Ishikawa (cell line): ENCODE data around the gene USP38.

Experiments used
- CEBPB ChIP-seq: IDR thresholded peaks from 2 replicates; pipeline ENCODE4 v1.6.1; 2012
- CREB1 ChIP-seq: IDR thresholded peaks from 2 replicates; pipeline ENCODE4 v1.6.1; 2012; ENCODE audit warnings: low read depth
- EGR1 ChIP-seq: IDR thresholded peaks from 2 replicates; pipeline ENCODE4 v1.6.1; 2012
- EP300 ChIP-seq: IDR thresholded peaks from 2 replicates; pipeline ENCODE4 v1.6.1; 2012; ENCODE audit warnings: borderline replicate concordance
- FOXM1 ChIP-seq: IDR thresholded peaks from 2 replicates; pipeline ENCODE4 v1.6.1; 2012; ENCODE audit warnings: low read depth, borderline replicate concordance
- NFIC ChIP-seq: IDR thresholded peaks from 2 replicates; pipeline ENCODE4 v1.6.1; 2012
- RAD21 ChIP-seq: IDR thresholded peaks from 2 replicates; pipeline ENCODE4 v1.6.1; 2012; ENCODE audit warnings: low read depth
- TAF1 ChIP-seq: IDR thresholded peaks from 2 replicates; pipeline ENCODE4 v1.6.1; 2012; ENCODE audit warnings: low read depth, mild to moderate bottlenecking
- TCF12 ChIP-seq: IDR thresholded peaks from 2 replicates; pipeline ENCODE4 v1.6.1; 2012; ENCODE audit warnings: low read depth
- TEAD4 ChIP-seq: IDR thresholded peaks from 2 replicates; pipeline ENCODE4 v1.6.1; 2012
- USF1 ChIP-seq: IDR thresholded peaks from 2 replicates; pipeline ENCODE4 v1.6.1; 2012
- YY1 ChIP-seq: IDR thresholded peaks from 2 replicates; pipeline ENCODE4 v1.6.1; 2012; ENCODE audit warnings: low read depth
- ZBTB7A ChIP-seq: IDR thresholded peaks from 2 replicates; pipeline ENCODE4 v1.6.1; 2012; ENCODE audit warnings: low read depth
- TF ChIP-seq, protein P1 (sequence below): IDR thresholded peaks from 2 replicates; pipeline ENCODE4 v1.6.1; 2012; ENCODE audit warnings: low read depth, mild to moderate bottlenecking
- TF ChIP-seq, protein P2 (sequence below): IDR thresholded peaks from 2 replicates; pipeline ENCODE4 v1.6.1; 2012

Gene USP38

DNA sequence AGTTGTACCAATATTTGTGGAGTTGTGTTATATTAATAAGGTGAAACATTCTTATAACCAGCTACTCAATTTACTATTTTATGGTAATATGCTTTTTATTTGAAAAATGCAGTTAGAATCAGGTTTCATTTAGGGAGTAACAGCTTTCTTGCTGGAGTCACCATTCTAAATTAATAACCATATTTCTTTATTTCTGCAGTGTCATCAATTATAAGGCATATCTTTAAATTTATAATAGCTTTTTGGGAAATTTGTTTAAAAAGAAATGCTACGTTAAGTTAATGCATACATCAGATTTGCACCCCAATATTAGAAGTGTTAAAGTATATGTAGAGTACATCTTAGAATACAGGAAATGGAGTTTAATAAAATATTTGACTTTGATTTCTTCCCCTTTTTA is 18.9 kb downstream of the USP38 start:
- no peak for TF ChIP-seq YY1
- no peak for TF ChIP-seq RAD21
- no peak for TF ChIP-seq TAF1
- TF ChIP-seq NFIC = no peak
- TF ChIP-seq CREB1 = no peak
- TF ChIP-seq CEBPB = no peak
- TF ChIP-seq, protein P1, sequence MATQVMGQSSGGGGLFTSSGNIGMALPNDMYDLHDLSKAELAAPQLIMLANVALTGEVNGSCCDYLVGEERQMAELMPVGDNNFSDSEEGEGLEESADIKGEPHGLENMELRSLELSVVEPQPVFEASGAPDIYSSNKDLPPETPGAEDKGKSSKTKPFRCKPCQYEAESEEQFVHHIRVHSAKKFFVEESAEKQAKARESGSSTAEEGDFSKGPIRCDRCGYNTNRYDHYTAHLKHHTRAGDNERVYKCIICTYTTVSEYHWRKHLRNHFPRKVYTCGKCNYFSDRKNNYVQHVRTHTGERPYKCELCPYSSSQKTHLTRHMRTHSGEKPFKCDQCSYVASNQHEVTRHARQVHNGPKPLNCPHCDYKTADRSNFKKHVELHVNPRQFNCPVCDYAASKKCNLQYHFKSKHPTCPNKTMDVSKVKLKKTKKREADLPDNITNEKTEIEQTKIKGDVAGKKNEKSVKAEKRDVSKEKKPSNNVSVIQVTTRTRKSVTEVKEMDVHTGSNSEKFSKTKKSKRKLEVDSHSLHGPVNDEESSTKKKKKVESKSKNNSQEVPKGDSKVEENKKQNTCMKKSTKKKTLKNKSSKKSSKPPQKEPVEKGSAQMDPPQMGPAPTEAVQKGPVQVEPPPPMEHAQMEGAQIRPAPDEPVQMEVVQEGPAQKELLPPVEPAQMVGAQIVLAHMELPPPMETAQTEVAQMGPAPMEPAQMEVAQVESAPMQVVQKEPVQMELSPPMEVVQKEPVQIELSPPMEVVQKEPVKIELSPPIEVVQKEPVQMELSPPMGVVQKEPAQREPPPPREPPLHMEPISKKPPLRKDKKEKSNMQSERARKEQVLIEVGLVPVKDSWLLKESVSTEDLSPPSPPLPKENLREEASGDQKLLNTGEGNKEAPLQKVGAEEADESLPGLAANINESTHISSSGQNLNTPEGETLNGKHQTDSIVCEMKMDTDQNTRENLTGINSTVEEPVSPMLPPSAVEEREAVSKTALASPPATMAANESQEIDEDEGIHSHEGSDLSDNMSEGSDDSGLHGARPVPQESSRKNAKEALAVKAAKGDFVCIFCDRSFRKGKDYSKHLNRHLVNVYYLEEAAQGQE = no peak
- no peak for TF ChIP-seq EP300
- TF ChIP-seq USF1 = no peak
- no peak for TF ChIP-seq EGR1
- TF ChIP-seq FOXM1 = no peak
- TF ChIP-seq, protein P2, sequence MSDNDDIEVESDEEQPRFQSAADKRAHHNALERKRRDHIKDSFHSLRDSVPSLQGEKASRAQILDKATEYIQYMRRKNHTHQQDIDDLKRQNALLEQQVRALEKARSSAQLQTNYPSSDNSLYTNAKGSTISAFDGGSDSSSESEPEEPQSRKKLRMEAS = no peak
- TF ChIP-seq TEAD4 = no peak
- TF ChIP-seq ZBTB7A = no peak
- no peak for TF ChIP-seq TCF12

- TF ChIP-seq TEAD4 (no peak), EP300 (no peak)
These were observed 22.8 kb downstream of the USP38 start for GRCh38 chr4:143207555-143207954.

DNA sequence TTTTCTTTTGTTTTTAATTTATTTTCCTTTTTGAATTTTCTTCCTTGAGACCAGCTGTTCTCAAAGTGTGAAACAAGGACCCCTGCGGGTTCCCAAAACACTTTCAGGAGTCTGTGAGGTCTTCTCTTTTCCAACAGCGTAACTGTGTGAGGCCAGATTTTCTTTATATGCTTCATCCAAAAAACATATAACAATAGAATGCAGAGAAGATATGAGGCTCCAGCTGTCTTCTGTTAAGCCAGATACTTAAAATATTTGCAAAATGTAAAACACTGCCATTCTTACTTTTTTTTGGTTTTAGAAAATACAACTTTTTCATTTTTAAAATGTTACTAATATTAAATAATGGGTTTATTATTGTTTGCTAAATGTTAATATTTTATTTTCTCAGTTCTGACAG is 27.8 kb downstream of the USP38 start:
- TF ChIP-seq ZBTB7A (no peak), FOXM1 (no peak), TAF1 (no peak), YY1 (no peak), CREB1 (no peak), CEBPB (no peak), RAD21 (no peak)
- TF ChIP-seq, protein P2 = no peak
- TF ChIP-seq, protein P1 = no peak

DNA sequence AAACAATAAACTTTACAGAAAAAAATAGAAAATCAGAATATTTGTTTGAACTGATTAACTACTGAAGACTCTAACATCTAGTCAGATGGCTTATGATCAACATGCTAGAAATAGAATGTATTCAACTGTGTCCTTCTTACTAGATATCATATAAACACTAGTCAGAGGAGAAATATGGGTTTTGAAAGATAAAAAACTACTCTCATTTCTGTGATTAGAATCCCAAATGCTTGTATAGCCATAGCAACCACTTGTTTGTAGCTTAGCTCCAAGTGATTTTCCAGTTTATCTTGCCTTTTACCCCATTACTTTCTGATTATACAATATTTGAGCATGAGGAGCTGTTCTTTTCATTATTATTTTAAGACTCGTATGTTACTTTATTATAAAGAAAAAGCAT is 31.2 kb downstream of the USP38 start:
- no peak for TF ChIP-seq TCF12
- no peak for TF ChIP-seq CREB1
- no peak for TF ChIP-seq RAD21
- no peak for TF ChIP-seq FOXM1
- TF ChIP-seq NFIC = no peak

- TF ChIP-seq USF1 (no peak), NFIC (no peak), ZBTB7A (no peak), EP300 (no peak), CREB1 (no peak), CEBPB (no peak), TAF1 (no peak), TCF12 (no peak), RAD21 (no peak), TEAD4 (no peak), FOXM1 (no peak), EGR1 (no peak), YY1 (no peak)
- TF ChIP-seq, protein P2 = no peak
- TF ChIP-seq, protein P1 = no peak
These were observed 39.5 kb downstream of the USP38 start for GRCh38 chr4:143224255-143224654.
